ENCODE results near the gene PKP1. TPM values are rescaled to one million over a fixed set of nuclear protein-coding genes. Genes with fewer than 3 reads are reported as not detected.

PKP1 gene
- total and polyA plus RNA-seq, 2 experiments from 2014 or later = 0.19 to 0.83 TPM

GRCh38 chr1:201240171-201240570 is 43.1 kb upstream of the PKP1 start (continued):
- TF ChIP-seq ZNF462 (CRISPR knock-in tag; IDR thresholded peaks at IDR 0.05) (no peak), ZNF331 (CRISPR knock-in tag; IDR thresholded peaks at IDR 0.05; ENCODE audit: low read depth) (no peak), STAT1 (IDR thresholded peaks at IDR 0.05; ENCODE audit: unreplicated experiment) (no peak), REST (IDR thresholded peaks at IDR 0.05; ENCODE audit: unreplicated experiment) (no peak)

- Mint-ChIP-seq H3K4me3 (no peak overlapping the region), H3K27me3 (ENCODE audit: insufficient read depth, low read depth, poor library complexity) (no peaks in the 10 kb centered on the region), H3K9me3 (peaks cover 27% of the 10 kb centered on the region), H3K4me1 (no peaks in the 10 kb centered on the region), H3K36me3 (ENCODE audit: low read depth) (peaks cover 11% of the 10 kb centered on the region; the same call in 2 of the 3 replicates), H3K27ac (no peak overlapping the region)
- H3K9me2 ChIP-seq (ENCODE audit: insufficient read depth) = no peaks in the 10 kb centered on the region
- no peaks in the 10 kb centered on the region for H3F3A ChIP-seq (replicated peaks; ENCODE audit: low read depth)
- no peaks in the 10 kb centered on the region for H4K20me1 ChIP-seq (replicated peaks; ENCODE audit: insufficient read depth)
- ATAC-seq = no peak
- H3K27ac ChIP-seq (ENCODE audit: low read depth) = no peak overlapping the region
- H3K4me3 ChIP-seq = no peak overlapping the region
- H3K79me2 ChIP-seq (replicated peaks; ENCODE audit: insufficient read depth) = no peaks in the 10 kb centered on the region
- H3K4me1 ChIP-seq (ENCODE audit: insufficient read depth) = no peaks in the 10 kb centered on the region
- no peak overlapping the region for H3K4me2 ChIP-seq
- H3K36me3 ChIP-seq (ENCODE audit: insufficient read depth) = no peaks in the 10 kb centered on the region
- no peaks in the 10 kb centered on the region for H3K27me3 ChIP-seq (ENCODE audit: insufficient read depth)
- no peak for DNase-seq (ENCODE audit: low spot score)
- H2AFZ ChIP-seq = no peak overlapping the region
- TF ChIP-seq JUNB (IDR thresholded peaks at IDR 0.05; ENCODE audit: unreplicated experiment) (no peak), ZNF114 (CRISPR knock-in tag; IDR thresholded peaks at IDR 0.05) (no peak), STAT1 (IDR thresholded peaks at IDR 0.05; ENCODE audit: unreplicated experiment) (no peak), EZH2 (IDR thresholded peaks at IDR 0.05; ENCODE audit: low read depth, unreplicated experiment) (no peak)
Observed at GRCh38 chr1:201241736-201242135, 41.6 kb upstream of the PKP1 start.
